ENCODE data around the gene PLCG1. TPM values are rescaled to one million over a fixed set of nuclear protein-coding genes. Genes with fewer than 3 reads are reported as not detected.

Gene PLCG1
- total and polyA plus RNA-seq, 2 of the 8 experiments (the other 6 are each of a cell fraction or from before 2014, with no cell fraction given), result 103 to 154 TPM

GRCh38 chr20:41222703-41223102 is 85.4 kb downstream of the PLCG1 start:
- H3K9ac ChIP-seq (replicated peaks in 1 of 4; ENCODE audit: extremely low read depth in 1 of 4, low read depth in 3 of 4, low read length in 3 of 4), result no peak overlapping the region
- no peak overlapping the region for H4K5ac ChIP-seq (ENCODE audit: insufficient read length, low read depth, low read length)
- H3K23me2 ChIP-seq (ENCODE audit: low read depth, low read length), result no peaks in the 10 kb centered on the region
- H3K79me1 ChIP-seq (ENCODE audit: low read depth, low read length), result no peaks in the 10 kb centered on the region
- no peak overlapping the region for H3K18ac ChIP-seq (ENCODE audit: extremely low read depth, low read length)
- H4K91ac ChIP-seq (replicated peaks; ENCODE audit: insufficient read length, low read length), result no peak overlapping the region
- FAIRE-seq (no peak), DNase-seq (ENCODE audit: low read depth in 1 of 2, low spot score in 2 of 2) (no peak)
- no peaks in the 10 kb centered on the region for H4K20me1 ChIP-seq (replicated peaks in 1 of 2; ENCODE audit: control insufficient read depth in 1 of 2, insufficient read depth in 2 of 2, low read length in 2 of 2)
- no peak overlapping the region for H2BK120ac ChIP-seq (replicated peaks; ENCODE audit: low read depth, low read length)
- no peak overlapping the region for H2BK20ac ChIP-seq (ENCODE audit: low read length)
- H3K4me1 ChIP-seq (replicated peaks in 1 of 4; ENCODE audit: control insufficient read depth in 3 of 4, insufficient read depth in 4 of 4, low read length in 3 of 4), result no peaks in the 10 kb centered on the region
- no peak overlapping the region for H2BK12ac ChIP-seq (ENCODE audit: low read depth, low read length)
- H2BK15ac ChIP-seq (ENCODE audit: low read length), result no peak overlapping the region
- H2AFZ ChIP-seq (ENCODE audit: low read length), result no peak overlapping the region
- H3K27me3 ChIP-seq (replicated peaks in 1 of 4; ENCODE audit: control insufficient read depth in 3 of 4, extremely low read depth in 1 of 4, insufficient read depth in 3 of 4, low read length in 3 of 4), result no peaks in the 10 kb centered on the region
- no peak overlapping the region for H3K4me2 ChIP-seq (ENCODE audit: insufficient read depth in 1 of 2, low read depth in 2 of 2, low read length in 2 of 2)
- ChIA-PET POLR2A (ENCODE audit: partially characterized antibody) (no interaction called here), CTCF (ENCODE audit: partially characterized antibody) (interaction anchor here (2.6 to 2.8 kb wide), 2 partner anchors 11 to 28 kb away, joined by 8 to 15 read pairs; no protein-coding TSS in a partner anchor)
- H4K8ac ChIP-seq (ENCODE audit: extremely low read depth, insufficient read depth, low read length), result no peak overlapping the region
- no peak overlapping the region for H3K23ac ChIP-seq (ENCODE audit: insufficient read length)
- H3K56ac ChIP-seq (replicated peaks; ENCODE audit: insufficient read length, low read depth, low read length), result no peak overlapping the region
- H3K4me3 ChIP-seq (ENCODE audit: extremely low read depth in 1 of 4, insufficient read depth in 2 of 4, low read depth in 3 of 4, low read length in 4 of 4), result no peak overlapping the region
- no peak overlapping the region for H2BK5ac ChIP-seq (ENCODE audit: low read depth, low read length)
- no peaks in the 10 kb centered on the region for H3K36me3 ChIP-seq (ENCODE audit: control insufficient read depth in 2 of 4, insufficient read depth in 4 of 4, low read length in 3 of 4)
- H3K9me3 ChIP-seq (ENCODE audit: insufficient read depth in 2 of 2, low read depth in 1 of 2, low read length in 1 of 2), result no peaks in the 10 kb centered on the region
- H3K4ac ChIP-seq (replicated peaks; ENCODE audit: insufficient read length, low read depth, low read length), result no peak overlapping the region
- no peaks in the 10 kb centered on the region for H3K79me2 ChIP-seq (ENCODE audit: control insufficient read depth in 1 of 2, insufficient read depth in 2 of 2, low read length in 2 of 2)
- no peak overlapping the region for H3K27ac ChIP-seq (ENCODE audit: low read depth, low read length)
- no peak overlapping the region for H3K14ac ChIP-seq (ENCODE audit: insufficient read length)
- no peak overlapping the region for H2AK5ac ChIP-seq (ENCODE audit: low read depth, low read length)
- TF ChIP-seq GTF2F1 (IDR thresholded peaks at IDR 0.05; ENCODE audit: borderline replicate concordance, low read depth, low read length), result no peak
- no peak for TF ChIP-seq RBBP5 (IDR thresholded peaks at IDR 0.05; ENCODE audit: borderline replicate concordance, low read depth, low read length)
- TF ChIP-seq SRF (IDR thresholded peaks at IDR 0.05; ENCODE audit: low read depth, low read length), result no peak
- no peak for TF ChIP-seq SIN3A (conservative IDR thresholded peaks at IDR 0.05 in 1 of 2, IDR thresholded peaks at IDR 0.05 in 1 of 2; ENCODE audit: low read depth in 1 of 2, low read length in 2 of 2)
- TF ChIP-seq POLR2AphosphoS5 (IDR thresholded peaks at IDR 0.05; ENCODE audit: low read depth, low read length), result no peak
- TF ChIP-seq KDM4A (IDR thresholded peaks at IDR 0.05; ENCODE audit: low read depth, low read length, severe bottlenecking), result no peak
- no peak for TF ChIP-seq CTBP2 (IDR thresholded peaks at IDR 0.05; ENCODE audit: borderline replicate concordance, insufficient read depth, insufficient read length, low read length)
- TF ChIP-seq EZH2 (IDR thresholded peaks at IDR 0.05; ENCODE audit: low read depth, low read length, severe bottlenecking), result no peak
- TF ChIP-seq CHD2 (IDR thresholded peaks at IDR 0.05; ENCODE audit: low read length), result no peak
- TF ChIP-seq NRF1 (IDR thresholded peaks at IDR 0.05; ENCODE audit: low read depth, low read length), result no peak
- TF ChIP-seq, protein P1, sequence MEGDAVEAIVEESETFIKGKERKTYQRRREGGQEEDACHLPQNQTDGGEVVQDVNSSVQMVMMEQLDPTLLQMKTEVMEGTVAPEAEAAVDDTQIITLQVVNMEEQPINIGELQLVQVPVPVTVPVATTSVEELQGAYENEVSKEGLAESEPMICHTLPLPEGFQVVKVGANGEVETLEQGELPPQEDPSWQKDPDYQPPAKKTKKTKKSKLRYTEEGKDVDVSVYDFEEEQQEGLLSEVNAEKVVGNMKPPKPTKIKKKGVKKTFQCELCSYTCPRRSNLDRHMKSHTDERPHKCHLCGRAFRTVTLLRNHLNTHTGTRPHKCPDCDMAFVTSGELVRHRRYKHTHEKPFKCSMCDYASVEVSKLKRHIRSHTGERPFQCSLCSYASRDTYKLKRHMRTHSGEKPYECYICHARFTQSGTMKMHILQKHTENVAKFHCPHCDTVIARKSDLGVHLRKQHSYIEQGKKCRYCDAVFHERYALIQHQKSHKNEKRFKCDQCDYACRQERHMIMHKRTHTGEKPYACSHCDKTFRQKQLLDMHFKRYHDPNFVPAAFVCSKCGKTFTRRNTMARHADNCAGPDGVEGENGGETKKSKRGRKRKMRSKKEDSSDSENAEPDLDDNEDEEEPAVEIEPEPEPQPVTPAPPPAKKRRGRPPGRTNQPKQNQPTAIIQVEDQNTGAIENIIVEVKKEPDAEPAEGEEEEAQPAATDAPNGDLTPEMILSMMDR (IDR thresholded peaks at IDR 0.05; ENCODE audit: control extremely low read depth in 1 of 3, insufficient read depth in 1 of 3, low read depth in 1 of 3, low read length in 3 of 3), result no peak
- TF ChIP-seq SAP30 (IDR thresholded peaks at IDR 0.05; ENCODE audit: insufficient read depth, insufficient replicate concordance, low read length), result no peak
